SK-N-SH (cell line): Measurements from ENCODE around the gene RAB1A. TPM values are rescaled to one million over a fixed set of nuclear protein-coding genes. Genes with fewer than 3 reads are reported as not detected.

Experiments
- CTCF ChIA-PET: fragments of 300-600, 350-600 bp; formaldehyde crosslinking; extraction: SDS; loops from one replicate; lab custom pipeline; 2021; lab: Yijun Ruan, JAX
- POLR2A ChIA-PET: fragments of 350-600 bp; sonication (Branson Sonifier 250); formaldehyde crosslinking; extraction: SDS; loops from one replicate; lab custom pipeline; 2020; ENCODE audit warnings: antibody characterized with exemption, inconsistent platforms; lab: Yijun Ruan, JAX
- DNase-seq: peaks from one replicate; pipeline ENCODE4 v3.0.0; 2012
- H2AFZ ChIP-seq: fragments of 200-600 bp; sonication (generic); 2 replicates; pipeline ENCODE4 v1.8.1; 2016; ENCODE audit warnings: antibody characterized with exemption, mild to moderate bottlenecking, low read depth
- H3F3A ChIP-seq: fragments of 200-600 bp; sonication (generic); replicated peaks from 2 replicates; pipeline ENCODE3; 2016; ENCODE audit warnings: antibody characterized with exemption, mild to moderate bottlenecking; ENCODE audit not compliant: insufficient read depth
- H3K27ac ChIP-seq, 2 experiments: fragments of 200-500 bp in 1 of 2; fragments of 200-600 bp in 1 of 2; sonication (Bioruptor generic) in 1 of 2; sonication (generic), shearing (Covaris generic) in 1 of 2; 2 replicates each; pipeline versions ENCODE4 v1.5.1 to v1.6.1; 2014 to 2016; ENCODE audit warnings: low read depth in 2 of 2, inconsistent platforms in 1 of 2, low read length in 1 of 2, mild to moderate bottlenecking in 1 of 2, mixed read lengths in 1 of 2
- H3K27me3 ChIP-seq: fragments of 200-600 bp; sonication (generic), shearing (Covaris generic); 2 replicates; pipeline ENCODE4 v1.6.1; 2016; ENCODE audit warnings: mixed run types; ENCODE audit not compliant: insufficient read depth
- H3K36me3 ChIP-seq, 2 experiments: fragments of 200-500 bp in 1 of 2; fragments of 200-600 bp in 1 of 2; sonication (Bioruptor generic) in 1 of 2; sonication (generic) in 1 of 2; replicated peaks in 1 of 2; 2 replicates each; pipeline versions ENCODE3 to v1.5.1; 2014 to 2016; ENCODE audit warnings: low read length in 1 of 2, mild to moderate bottlenecking in 1 of 2; ENCODE audit not compliant: insufficient read depth in 2 of 2, control insufficient read depth in 1 of 2
- H3K4me1 ChIP-seq, 2 experiments: fragments of 200-500 bp in 1 of 2; fragments of 200-600 bp in 1 of 2; sonication (Bioruptor generic) in 1 of 2; sonication (generic), shearing (Covaris generic) in 1 of 2; 2 replicates each; pipeline versions ENCODE4 v1.5.1 to v1.6.1; 2014 to 2016; ENCODE audit warnings: low read depth in 1 of 2, low read length in 1 of 2, mixed run types in 1 of 2; ENCODE audit not compliant: insufficient read depth in 2 of 2, control insufficient read depth in 1 of 2
- H3K4me2 ChIP-seq: fragments of 200-600 bp; sonication (generic), shearing (Covaris generic); 2 replicates; pipeline ENCODE4 v1.6.1; 2017; ENCODE audit warnings: mixed run types
- H3K4me3 ChIP-seq, 2 experiments: fragments of 200-500 bp in 1 of 2; fragments of 200-600 bp in 1 of 2; sonication (Bioruptor generic) in 1 of 2; sonication (generic), shearing (Covaris generic) in 1 of 2; 2 replicates each; pipeline versions ENCODE4 v1.5.1 to v1.8.1; 2014 to 2016; ENCODE audit warnings: low read depth in 2 of 2, inconsistent platforms in 1 of 2, low read length in 1 of 2, mild to moderate bottlenecking in 1 of 2, mixed read lengths in 1 of 2, moderate library complexity in 1 of 2
- H3K79me2 ChIP-seq: fragments of 200-600 bp; sonication (generic); 2 replicates; pipeline ENCODE4 v1.8.1; 2017; ENCODE audit warnings: mild to moderate bottlenecking; ENCODE audit not compliant: insufficient read depth
- H3K9ac ChIP-seq: fragments of 200-600 bp; sonication (generic); 2 replicates; pipeline ENCODE4 v1.6.1; 2017; ENCODE audit warnings: mixed run types
- H3K9me2 ChIP-seq: fragments of 200-600 bp; sonication (generic); 2 replicates; pipeline ENCODE4 v1.6.1; 2017; ENCODE audit warnings: mixed run types
- H3K9me3 ChIP-seq: fragments of 200-600 bp; sonication (generic); 2 replicates; pipeline ENCODE4 v1.6.1; 2017; ENCODE audit warnings: mixed run types, mild to moderate bottlenecking, moderate library complexity
- H4K20me1 ChIP-seq: fragments of 200-600 bp; sonication (generic); 2 replicates; pipeline ENCODE4 v1.6.1; 2017; ENCODE audit warnings: mild to moderate bottlenecking, mixed run types; ENCODE audit not compliant: insufficient read depth
- ELF1 ChIP-seq: IDR thresholded peaks from 2 replicates; pipeline ENCODE4 v1.4.0; 2012
- FOXJ3 ChIP-seq: sonication (generic); formaldehyde crosslinking; IDR thresholded peaks from 2 replicates; pipeline ENCODE4 v1.5.1; 2020; ENCODE audit warnings: mild to moderate bottlenecking, missing genetic modification reagents
- FOXM1 ChIP-seq: IDR thresholded peaks from 2 replicates; pipeline ENCODE4 v1.4.0; 2012; ENCODE audit warnings: low read depth, mild to moderate bottlenecking
- GATA2 ChIP-seq: sonication (generic); formaldehyde crosslinking; IDR thresholded peaks from 2 replicates; pipeline ENCODE4 v1.5.0; 2020; ENCODE audit warnings: mild to moderate bottlenecking, missing genetic modification reagents
- JUND ChIP-seq: IDR thresholded peaks from 2 replicates; pipeline ENCODE4 v1.4.0; 2012
- MEF2A ChIP-seq: IDR thresholded peaks from 2 replicates; pipeline ENCODE4 v1.4.0; 2012; ENCODE audit warnings: low read depth, borderline replicate concordance
- MXI1 ChIP-seq: IDR thresholded peaks from 2 replicates; pipeline ENCODE4 v1.6.1; 2012; ENCODE audit warnings: mild to moderate bottlenecking, low read depth, low read length, improper control_type of control experiment
- NRF1 ChIP-seq: IDR thresholded peaks from 2 replicates; pipeline ENCODE4 v1.6.1; 2012; ENCODE audit warnings: low read depth, mild to moderate bottlenecking, low read length
- RFX5 ChIP-seq: IDR thresholded peaks from 2 replicates; pipeline ENCODE4 v1.6.1; 2012; ENCODE audit warnings: mild to moderate bottlenecking, improper control_type of control experiment, low read length
- SMC3 ChIP-seq: IDR thresholded peaks from 2 replicates; pipeline ENCODE4 v1.6.1; 2012; ENCODE audit warnings: low read depth, low read length, improper control_type of control experiment
- TAF1 ChIP-seq: IDR thresholded peaks from 2 replicates; pipeline ENCODE4 v1.6.1; 2012; ENCODE audit warnings: low read depth, mild to moderate bottlenecking, low read length, moderate library complexity, borderline replicate concordance
- TCF12 ChIP-seq: IDR thresholded peaks from 2 replicates; pipeline ENCODE4 v1.4.0; 2012
- WGBS: methylation state at CpG from one replicate; pipeline ENCODE4 v1.1.6; 2017; ENCODE audit warnings: low lambda C conversion rate; 5-methylcytosine and 5-hydroxymethylcytosine counted together
- polyA plus RNA-seq, 3 experiments: library from polyadenylated mRNA; depleted of rRNA; stranded (reverse); fragments of >200 nt; gene quantifications; 2 replicates each; pipeline ENCODE4 v1.2.3, GENCODE V29; 2012
- TF ChIP-seq, protein P1 (sequence below): fragments of 150-350 bp; IDR thresholded peaks from 2 replicates; pipeline ENCODE4 v1.6.1; 2017; ENCODE audit warnings: antibody characterized with exemption, low read length, low read depth, borderline replicate concordance
- TF ChIP-seq, protein P2 (sequence below): fragments of 200-600 bp; sonication (generic); IDR thresholded peaks from 2 replicates; pipeline ENCODE4 v1.6.1; 2017; ENCODE audit warnings: antibody characterized with exemption, mild to moderate bottlenecking, moderate library complexity
- TF ChIP-seq, protein P3 (sequence below): IDR thresholded peaks from 2 replicates; pipeline ENCODE4 v1.4.0; 2012; ENCODE audit warnings: low read depth

RAB1A gene
- polyA plus RNA-seq, 1 of the 3 experiments (the other 2 are of a cell fraction), result 113 TPM

DNA sequence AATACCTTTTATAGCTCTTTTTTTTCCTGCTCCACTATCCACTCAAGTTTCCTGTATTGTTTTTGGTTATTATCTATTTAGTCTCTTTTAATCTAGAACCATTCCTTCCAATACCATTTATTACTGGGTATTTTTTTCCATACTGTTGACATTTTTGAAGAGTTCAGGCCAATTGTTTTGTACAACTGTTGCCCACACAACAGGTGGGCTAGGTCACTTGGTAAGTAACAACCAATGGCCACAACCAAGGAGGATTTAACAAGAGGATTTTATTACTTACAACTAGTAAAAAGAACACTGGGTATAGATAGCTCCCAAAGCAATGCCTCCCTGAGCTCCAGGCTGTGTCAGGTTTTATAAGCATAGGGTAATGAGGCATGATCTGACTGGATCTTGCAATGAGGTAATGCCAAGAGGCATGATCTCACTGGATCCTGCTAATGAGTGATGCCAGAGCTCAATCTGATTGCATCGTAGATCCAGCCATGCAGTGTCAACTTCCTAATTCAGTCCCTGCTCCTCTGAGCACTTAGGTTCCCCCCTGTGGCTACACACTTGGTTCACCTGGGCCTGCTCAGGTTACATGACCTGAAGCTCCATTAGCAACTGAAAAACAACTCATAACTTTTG, 80.8 kb downstream of the RAB1A start:
- no peaks in the 10 kb centered on the region for H3K4me1 ChIP-seq
- no peaks in the 10 kb centered on the region for H3K27me3 ChIP-seq
- H3K79me2 ChIP-seq, result no peaks in the 10 kb centered on the region
- H3K4me3 ChIP-seq, result no peak overlapping the region
- no peaks in the 10 kb centered on the region for H3K9me2 ChIP-seq
- H3K36me3 ChIP-seq, result no peaks in the 10 kb centered on the region
- no peak overlapping the region for H3K9ac ChIP-seq
- no peaks in the 10 kb centered on the region for H3F3A ChIP-seq
- TF ChIP-seq TAF1 (no peak), RFX5 (no peak), MEF2A (no peak), GATA2 (CRISPR knock-in tag) (no peak), JUND (no peak), MXI1 (no peak), SMC3 (no peak), FOXJ3 (CRISPR knock-in tag) (no peak)
- TF ChIP-seq, protein P1, sequence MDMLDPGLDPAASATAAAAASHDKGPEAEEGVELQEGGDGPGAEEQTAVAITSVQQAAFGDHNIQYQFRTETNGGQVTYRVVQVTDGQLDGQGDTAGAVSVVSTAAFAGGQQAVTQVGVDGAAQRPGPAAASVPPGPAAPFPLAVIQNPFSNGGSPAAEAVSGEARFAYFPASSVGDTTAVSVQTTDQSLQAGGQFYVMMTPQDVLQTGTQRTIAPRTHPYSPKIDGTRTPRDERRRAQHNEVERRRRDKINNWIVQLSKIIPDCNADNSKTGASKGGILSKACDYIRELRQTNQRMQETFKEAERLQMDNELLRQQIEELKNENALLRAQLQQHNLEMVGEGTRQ, result no peak
- TF ChIP-seq, protein P2, sequence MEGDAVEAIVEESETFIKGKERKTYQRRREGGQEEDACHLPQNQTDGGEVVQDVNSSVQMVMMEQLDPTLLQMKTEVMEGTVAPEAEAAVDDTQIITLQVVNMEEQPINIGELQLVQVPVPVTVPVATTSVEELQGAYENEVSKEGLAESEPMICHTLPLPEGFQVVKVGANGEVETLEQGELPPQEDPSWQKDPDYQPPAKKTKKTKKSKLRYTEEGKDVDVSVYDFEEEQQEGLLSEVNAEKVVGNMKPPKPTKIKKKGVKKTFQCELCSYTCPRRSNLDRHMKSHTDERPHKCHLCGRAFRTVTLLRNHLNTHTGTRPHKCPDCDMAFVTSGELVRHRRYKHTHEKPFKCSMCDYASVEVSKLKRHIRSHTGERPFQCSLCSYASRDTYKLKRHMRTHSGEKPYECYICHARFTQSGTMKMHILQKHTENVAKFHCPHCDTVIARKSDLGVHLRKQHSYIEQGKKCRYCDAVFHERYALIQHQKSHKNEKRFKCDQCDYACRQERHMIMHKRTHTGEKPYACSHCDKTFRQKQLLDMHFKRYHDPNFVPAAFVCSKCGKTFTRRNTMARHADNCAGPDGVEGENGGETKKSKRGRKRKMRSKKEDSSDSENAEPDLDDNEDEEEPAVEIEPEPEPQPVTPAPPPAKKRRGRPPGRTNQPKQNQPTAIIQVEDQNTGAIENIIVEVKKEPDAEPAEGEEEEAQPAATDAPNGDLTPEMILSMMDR, result no peak
- WGBS, result 89% methylated on average over 1 of the region's 1 CpG
- ChIA-PET CTCF (interaction anchor here (0.6 to 3.0 kb wide), 5 partner anchors 9 to 403 kb away, joined by 3 to 13 read pairs (median 4); no protein-coding TSS in a partner anchor), POLR2A (no interaction called here)
- H3K4me2 ChIP-seq, result no peak overlapping the region
- no peaks in the 10 kb centered on the region for H3K9me3 ChIP-seq
- H3K27ac ChIP-seq, result no peak overlapping the region
- no peaks in the 10 kb centered on the region for H4K20me1 ChIP-seq
- no peak overlapping the region for H2AFZ ChIP-seq
- no peak for DNase-seq

DNA sequence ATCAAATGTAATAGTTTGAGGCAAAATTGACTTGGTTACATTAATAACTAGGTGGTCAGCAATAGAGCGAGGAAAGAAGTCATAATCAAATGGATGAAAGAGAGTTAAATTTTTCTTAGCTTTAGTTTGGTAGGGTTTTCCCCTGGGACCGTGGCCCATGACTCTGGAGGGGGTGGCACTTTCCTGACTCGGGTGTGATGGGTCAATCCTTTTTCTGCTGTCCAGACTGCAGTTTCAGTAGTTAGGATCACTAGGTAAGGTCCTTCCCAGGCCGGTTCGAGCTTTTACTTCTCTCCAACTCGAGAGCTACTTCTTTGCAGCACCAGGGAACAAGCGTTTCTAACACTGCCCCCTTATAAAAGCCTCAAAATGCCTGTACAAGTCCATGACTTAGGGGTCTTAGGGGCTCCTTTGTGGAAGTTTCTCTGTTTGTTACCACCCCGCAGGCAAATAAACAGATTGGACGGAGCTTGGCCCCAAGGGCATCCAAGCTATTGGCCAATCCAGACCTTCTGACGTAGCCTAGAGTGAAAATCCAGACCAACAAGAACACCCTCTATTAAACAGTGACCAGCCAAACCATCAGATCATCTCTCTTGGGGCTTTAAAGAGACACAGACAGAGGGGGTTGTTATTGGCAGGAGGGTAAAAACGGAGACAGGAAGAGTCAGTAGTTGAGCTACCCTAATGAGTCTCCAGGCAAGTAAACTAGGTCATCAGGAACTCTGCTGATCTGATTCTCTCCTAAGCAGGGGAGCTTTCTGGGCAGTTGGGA, 83.1 kb downstream of the RAB1A start:
- no peaks in the 10 kb centered on the region for H3K79me2 ChIP-seq
- no peak for TF ChIP-seq NRF1
- TF ChIP-seq JUND, result no peak
- no peak for TF ChIP-seq FOXM1
- TF ChIP-seq RFX5, result no peak
- TF ChIP-seq ELF1, result no peak
- TF ChIP-seq, protein P3, sequence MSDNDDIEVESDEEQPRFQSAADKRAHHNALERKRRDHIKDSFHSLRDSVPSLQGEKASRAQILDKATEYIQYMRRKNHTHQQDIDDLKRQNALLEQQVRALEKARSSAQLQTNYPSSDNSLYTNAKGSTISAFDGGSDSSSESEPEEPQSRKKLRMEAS, result no peak
- no peak for TF ChIP-seq TCF12
- TF ChIP-seq, protein P2, result no peak
- no peak overlapping the region for H2AFZ ChIP-seq
- H3K9ac ChIP-seq, result no peak overlapping the region
- H3K4me2 ChIP-seq, result no peak overlapping the region
- no peaks in the 10 kb centered on the region for H4K20me1 ChIP-seq
- POLR2A ChIA-PET, result no interaction called here
- no peaks in the 10 kb centered on the region for H3K27me3 ChIP-seq
- DNase-seq, result no peak
- H3K4me3 ChIP-seq, result no peak overlapping the region
- no peaks in the 10 kb centered on the region for H3F3A ChIP-seq
- no peaks in the 10 kb centered on the region for H3K4me1 ChIP-seq
- H3K36me3 ChIP-seq, result no peaks in the 10 kb centered on the region
- no peak overlapping the region for H3K27ac ChIP-seq
- CTCF ChIA-PET, result interaction anchor here (1.1 to 7.2 kb wide), 4 partner anchors 10 to 130 kb away, joined by 3 to 53 read pairs (median 11); partner anchors contain the start of gene CEP68
- H3K9me2 ChIP-seq, result no peaks in the 10 kb centered on the region
- WGBS, result 72% methylated on average over 11 of the region's 11 CpGs
- no peaks in the 10 kb centered on the region for H3K9me3 ChIP-seq
